IMR-90 (cell line): ENCODE results near the gene MDFI. TPM values are rescaled to one million over a fixed set of nuclear protein-coding genes. Genes with fewer than 3 reads are reported as not detected.

Source experiments
- ATAC-seq: fragments of 200-7000 bp; cut with Tn5 transposase; 2 replicates; pipeline ENCODE4 v1.9.1; 2020; ENCODE audit warnings: low read depth, mild to moderate bottlenecking, moderate library complexity
- BruUV-seq: library from RNA; stranded (reverse); fragments of 400-500 nt; replicated peaks from 2 replicates; lab custom pipeline; 2021; lab: Mats Ljungman, UMichigan
- CTCF ChIA-PET: fragments of 300-600 bp; formaldehyde crosslinking; extraction: SDS; loops from one replicate; lab custom pipeline; 2021; ENCODE audit warnings: antibody characterized with exemption; lab: Yijun Ruan, JAX
- POLR2A ChIA-PET: fragments of 300-600 bp; sonication (Branson Sonifier 250); formaldehyde crosslinking; loops from one replicate; lab custom pipeline; 2022; ENCODE audit warnings: antibody characterized with exemption; ENCODE audit not compliant: unreplicated experiment; lab: Charles Lee
- DNase-seq: peaks from one replicate; pipeline ENCODE4 v3.0.0; 2013
- H2AFZ ChIP-seq: replicated peaks from 2 replicates; pipeline ENCODE3; 2013; ENCODE audit warnings: low read length, mild to moderate bottlenecking; ENCODE audit not compliant: poor library complexity
- H2AK5ac ChIP-seq: 2 replicates; pipeline ENCODE4 v1.6.1; 2013; ENCODE audit warnings: low read depth, low read length, inconsistent platforms
- H2AK9ac ChIP-seq: replicated peaks from 2 replicates; pipeline ENCODE3; 2013; ENCODE audit warnings: mild to moderate bottlenecking, low read depth, low read length, moderate library complexity; ENCODE audit not compliant: poor library complexity
- H2BK120ac ChIP-seq: 2 replicates; pipeline ENCODE4 v1.6.1; 2013; ENCODE audit warnings: low read depth, low read length, inconsistent platforms
- H2BK15ac ChIP-seq: 3 replicates; pipeline ENCODE4 v1.6.1; 2013; ENCODE audit warnings: low read depth, low read length, inconsistent platforms
- H2BK20ac ChIP-seq: 2 replicates; pipeline ENCODE4 v1.6.1; 2013; ENCODE audit warnings: low read depth, mild to moderate bottlenecking, inconsistent platforms, low read length, moderate library complexity
- H2BK5ac ChIP-seq: 2 replicates; pipeline ENCODE4 v1.6.1; 2013; ENCODE audit warnings: mild to moderate bottlenecking, low read depth, low read length, inconsistent platforms; ENCODE audit not compliant: poor library complexity, severe bottlenecking
- H3K14ac ChIP-seq: replicated peaks from 2 replicates; pipeline ENCODE4 v1.6.1; 2013; ENCODE audit warnings: low read depth, low read length, inconsistent platforms
- H3K18ac ChIP-seq: 2 replicates; pipeline ENCODE4 v1.6.1; 2013; ENCODE audit warnings: low read depth, low read length, control low read depth
- H3K23ac ChIP-seq: 2 replicates; pipeline ENCODE4 v1.6.1; 2013; ENCODE audit warnings: low read depth, low read length, inconsistent platforms
- H3K27ac ChIP-seq: 2 replicates; pipeline ENCODE4 v1.5.1; 2013; ENCODE audit warnings: mild to moderate bottlenecking, control low read depth, low read length; ENCODE audit not compliant: insufficient read depth
- H3K27me3 ChIP-seq: 2 replicates; pipeline ENCODE4 v1.6.1; 2013; ENCODE audit warnings: low read length; ENCODE audit not compliant: control insufficient read depth, insufficient read depth
- H3K36me3 ChIP-seq: 2 replicates; pipeline ENCODE4 v1.6.1; 2013; ENCODE audit warnings: low read length, mixed read lengths; ENCODE audit not compliant: control insufficient read depth, insufficient read depth
- H3K4ac ChIP-seq: 2 replicates; pipeline ENCODE4 v1.6.1; 2013; ENCODE audit warnings: low read depth, low read length, inconsistent platforms
- H3K4me1 ChIP-seq: 2 replicates; pipeline ENCODE4 v1.6.1; 2013; ENCODE audit warnings: low read length, mixed read lengths; ENCODE audit not compliant: control insufficient read depth, insufficient read depth
- H3K4me2 ChIP-seq: 2 replicates; pipeline ENCODE4 v1.6.1; 2013; ENCODE audit warnings: low read depth, mild to moderate bottlenecking, control low read depth, low read length, moderate library complexity
- H3K4me3 ChIP-seq: 2 replicates; pipeline ENCODE4 v1.5.1; 2013; ENCODE audit warnings: low read depth, mild to moderate bottlenecking, control low read depth, low read length, moderate library complexity; ENCODE audit not compliant: insufficient read depth
- H3K56ac ChIP-seq: 2 replicates; pipeline ENCODE4 v1.6.1; 2013; ENCODE audit warnings: low read length, inconsistent platforms; ENCODE audit not compliant: insufficient read depth; ENCODE audit errors: extremely low read depth
- H3K79me1 ChIP-seq, 2 experiments: 2 replicates each; pipeline ENCODE4 v1.6.1; 2013; ENCODE audit warnings: low read length in 2 of 2, inconsistent platforms in 1 of 2, low read depth in 1 of 2
- H3K9ac ChIP-seq: 2 replicates; pipeline ENCODE4 v1.6.1; 2013; ENCODE audit warnings: low read depth, low read length, control low read depth
- H3K9me1 ChIP-seq: 2 replicates; pipeline ENCODE4 v1.6.1; 2013; ENCODE audit warnings: low read length, inconsistent platforms; ENCODE audit not compliant: insufficient read depth
- H3K9me3 ChIP-seq: 2 replicates; pipeline ENCODE4 v1.6.1; 2013; ENCODE audit warnings: low read length; ENCODE audit not compliant: control insufficient read depth, insufficient read depth
- H4K20me1 ChIP-seq: 2 replicates; pipeline ENCODE4 v1.6.1; 2013; ENCODE audit warnings: low read length, inconsistent platforms; ENCODE audit not compliant: insufficient read depth
- H4K5ac ChIP-seq: 2 replicates; pipeline ENCODE4 v1.6.1; 2013; ENCODE audit warnings: mild to moderate bottlenecking, low read depth, low read length, control low read depth
- H4K8ac ChIP-seq, 2 experiments: 2 replicates each; pipeline ENCODE4 v1.6.1; 2013; ENCODE audit warnings: low read depth in 2 of 2, low read length in 2 of 2, control low read depth in 1 of 2, inconsistent platforms in 1 of 2
- H4K91ac ChIP-seq: 2 replicates; pipeline ENCODE4 v1.6.1; 2013; ENCODE audit warnings: low read depth, low read length, inconsistent platforms; ENCODE audit not compliant: insufficient read depth
- BHLHE40 ChIP-seq: fragments of 150-350 bp; IDR thresholded peaks from 2 replicates; pipeline ENCODE4 v1.6.1; 2016; ENCODE audit warnings: mild to moderate bottlenecking, low read depth, low read length
- CEBPB ChIP-seq: IDR thresholded peaks from 2 replicates; pipeline ENCODE4 v1.6.1; 2012; ENCODE audit warnings: low read depth, low read length, improper control_type of control experiment
- CHD1 ChIP-seq: IDR thresholded peaks from 2 replicates; pipeline ENCODE4 v1.6.1; 2012; ENCODE audit warnings: low read depth, low read length, improper control_type of control experiment
- MAZ ChIP-seq: IDR thresholded peaks from 2 replicates; pipeline ENCODE4 v1.6.1; 2012; ENCODE audit warnings: low read depth, mild to moderate bottlenecking, low read length, improper control_type of control experiment, moderate library complexity, borderline replicate concordance
- MXI1 ChIP-seq: IDR thresholded peaks from 2 replicates; pipeline ENCODE4 v1.6.1; 2012; ENCODE audit warnings: low read depth, mild to moderate bottlenecking, low read length, moderate library complexity, borderline replicate concordance
- NFE2L2 ChIP-seq: fragments of 150-350 bp; IDR thresholded peaks from 2 replicates; pipeline ENCODE4 v1.6.1; 2016; ENCODE audit warnings: low read depth, mild to moderate bottlenecking, low read length
- POLR2A ChIP-seq: IDR thresholded peaks from 2 replicates; pipeline ENCODE4 v1.6.1; 2012; ENCODE audit warnings: mild to moderate bottlenecking, low read depth, low read length
- RAD21 ChIP-seq: IDR thresholded peaks from 2 replicates; pipeline ENCODE4 v1.6.1; 2012; ENCODE audit warnings: low read length, improper control_type of control experiment
- RCOR1 ChIP-seq: IDR thresholded peaks from 2 replicates; pipeline ENCODE4 v1.6.1; 2012; ENCODE audit warnings: mild to moderate bottlenecking, low read length, improper control_type of control experiment; ENCODE audit not compliant: insufficient replicate concordance
- WGBS, 2 experiments: methylation state at CpG; one replicate each; pipeline versions ENCODE4 v1.1.5 to v1.1.7; 2013; ENCODE audit warnings: missing lambda C conversion rate in 2 of 2; ENCODE audit not compliant: insufficient read length in 1 of 2; ENCODE audit errors: extremely low coverage in 2 of 2; 5-methylcytosine and 5-hydroxymethylcytosine counted together
- dilution Hi-C: fragments of 300-500 bp; cut with HindIII; formaldehyde crosslinking; loops from one replicate; pipeline ENCODE4 v1.14.3; 2018; ENCODE audit warnings: low sequenced_read_pairs; ENCODE audit not compliant: unreplicated experiment
- in situ Hi-C: fragments of 300-500 bp; cut with MboI; formaldehyde crosslinking; loops from 3 replicates; pipeline ENCODE4 v1.14.3; 2019; ENCODE audit warnings: low sequenced_read_pairs, inconsistent platforms, mixed read lengths
- intact Hi-C: fragments of 100-400 bp; cut with micrococcal nuclease; formaldehyde crosslinking; loops from 2 replicates; pipeline ENCODE4 v1.10.0; 2022
- polyA plus RNA-seq, 3 experiments: library from polyadenylated mRNA; depleted of rRNA; stranded (reverse); fragments of >200 nt; gene quantifications; 2 replicates each; pipeline ENCODE4 v1.2.3, GENCODE V29; 2012; ENCODE audit warnings: low replicate concordance in 1 of 3
- total RNA-seq: library from RNA; depleted of rRNA; stranded (reverse); fragments of >200 nt; gene quantifications from 2 replicates; pipeline ENCODE4 v1.2.3, GENCODE V29; 2012
- TF ChIP-seq, protein P1 (sequence below): fragments of 150-350 bp; IDR thresholded peaks from 2 replicates; pipeline ENCODE4 v1.6.1; 2017; ENCODE audit warnings: mild to moderate bottlenecking, antibody characterized with exemption, low read length, low read depth
- TF ChIP-seq, protein P2 (sequence below): conservative IDR thresholded peaks from 2 replicates; pipeline ENCODE4 v1.5.1; 2012; ENCODE audit warnings: mild to moderate bottlenecking, low read depth, low read length, improper control_type of control experiment
- TF ChIP-seq, protein P3 (sequence below): fragments of 150-350 bp; IDR thresholded peaks from 2 replicates; pipeline ENCODE4 v1.6.1; 2016; ENCODE audit warnings: low read depth, mild to moderate bottlenecking, low read length, moderate library complexity, borderline replicate concordance

MDFI gene
- total and polyA plus RNA-seq, 2 of the 4 experiments (the other 2 are of a cell fraction): 0.18 to 0.29 TPM

DNA sequence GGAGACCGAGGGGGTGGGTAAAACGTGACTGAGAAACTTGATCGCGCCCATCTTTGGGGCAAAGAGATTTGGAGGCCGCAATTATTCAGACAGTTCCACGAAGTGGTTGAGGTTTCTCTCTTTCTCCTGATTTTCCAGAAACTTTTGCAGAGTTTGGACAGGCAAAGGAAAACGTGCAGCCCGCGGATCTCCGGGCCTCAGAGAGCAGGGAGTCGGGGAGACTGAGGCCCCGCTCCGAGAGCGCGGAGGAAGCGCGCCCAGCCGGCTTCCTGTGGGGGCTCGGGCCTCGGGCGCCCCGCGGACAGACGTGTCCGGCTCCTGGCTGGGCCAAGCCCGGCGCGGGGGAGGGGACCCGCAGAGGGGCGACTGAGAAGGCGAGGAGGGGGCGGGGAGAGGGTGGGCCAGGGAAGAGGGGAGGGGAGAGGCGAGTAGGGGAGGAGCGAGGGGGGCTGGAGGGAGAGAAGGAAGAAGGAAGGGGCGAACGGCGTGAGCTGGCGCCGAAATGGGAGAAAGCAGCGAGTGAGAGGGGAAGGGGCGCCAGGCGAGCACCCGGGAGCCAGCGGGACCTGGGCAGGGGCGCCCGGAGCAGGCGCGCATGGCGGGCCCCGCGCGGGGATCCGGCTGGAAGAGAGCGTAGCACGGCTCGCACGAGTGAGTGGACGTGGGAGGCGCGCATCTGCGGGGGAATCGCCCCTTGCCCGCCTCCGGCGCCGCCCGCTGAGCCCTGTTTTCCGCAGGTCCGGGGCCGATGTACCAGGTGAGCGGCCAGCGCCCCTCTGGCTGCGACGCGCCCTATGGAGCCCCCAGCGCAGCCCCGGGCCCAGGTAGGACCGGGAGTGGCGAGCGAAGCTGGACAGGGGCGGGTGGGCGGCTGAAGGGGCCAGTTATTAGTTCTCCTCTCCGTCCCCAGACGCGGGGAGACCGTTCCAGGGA is at the start of gene MDFI (continued):
- no peak for TF ChIP-seq CEBPB
- TF ChIP-seq NFE2L2: no peak

DNA sequence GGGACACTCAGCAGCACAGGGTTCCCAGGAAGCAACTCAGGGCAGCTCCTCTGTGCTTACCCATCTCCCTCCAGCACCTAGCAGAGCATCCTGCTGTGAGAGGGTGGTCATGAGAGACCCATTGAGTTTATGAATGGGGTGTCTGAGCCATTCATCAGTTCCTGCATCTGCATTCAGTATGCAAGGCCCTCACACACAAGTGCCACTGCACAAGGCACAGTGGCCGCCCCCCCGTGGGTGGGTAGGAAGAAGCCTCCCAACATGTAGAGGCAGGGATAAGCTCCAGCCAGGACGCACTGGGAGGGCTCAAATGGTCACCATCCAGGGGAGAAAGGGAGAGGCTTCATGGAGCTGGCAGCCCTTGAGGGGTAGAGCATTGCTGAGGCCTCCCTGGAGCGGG is 49.0 kb upstream of the MDFI start:
- Histone ChIP-seq H3K27me3 (no peaks in the 10 kb centered on the region), H3K23ac (no peak overlapping the region), H3K14ac (no peak overlapping the region), H3K27ac (no peak overlapping the region), H4K91ac (no peak overlapping the region), H4K5ac (no peak overlapping the region), H2AK9ac (no peak overlapping the region), H2BK15ac (no peak overlapping the region), H4K20me1 (peaks cover 6% of the 10 kb centered on the region), H3K18ac (no peak overlapping the region), H2AFZ (no peak overlapping the region), H2AK5ac (no peak overlapping the region), H2BK20ac (no peak overlapping the region), H2BK5ac (no peak overlapping the region), H2BK120ac (no peak overlapping the region), H3K9ac (no peak overlapping the region), H3K4ac (no peak overlapping the region), H3K56ac (no peak overlapping the region), H3K9me1 (no peaks in the 10 kb centered on the region; the same call in 1 of the 2 replicates), H3K4me2 (no peak overlapping the region), H3K79me1 (no peaks in the 10 kb centered on the region), H4K8ac (no peak overlapping the region), H3K4me3 (no peak overlapping the region), H3K4me1 (no peaks in the 10 kb centered on the region), H3K9me3 (no peaks in the 10 kb centered on the region), H3K36me3 (peaks cover 30% of the 10 kb centered on the region)
- ChIA-PET POLR2A (no interaction called here), CTCF (no interaction called here)
- ATAC-seq: no peak
- dilution Hi-C loops: no loop called here
- DNase-seq: no peak
- BruUV-seq: no TSS peak
- in situ Hi-C loops: loop anchor here (10.0 kb wide), 1 partner anchor 124 kb away; no protein-coding TSS in a partner anchor
- WGBS, 2 experiments: 83% methylated on average over 1 of the region's 4 CpGs; no CpG with 5 or more reads in 1 of the 2 experiments
- intact Hi-C loops: no loop called here
- TF ChIP-seq MXI1 (no peak), POLR2A (no peak), MAZ (no peak), BHLHE40 (no peak), CEBPB (no peak), RAD21 (no peak), NFE2L2 (no peak), RCOR1 (no peak), CHD1 (no peak)
- TF ChIP-seq, protein P1, sequence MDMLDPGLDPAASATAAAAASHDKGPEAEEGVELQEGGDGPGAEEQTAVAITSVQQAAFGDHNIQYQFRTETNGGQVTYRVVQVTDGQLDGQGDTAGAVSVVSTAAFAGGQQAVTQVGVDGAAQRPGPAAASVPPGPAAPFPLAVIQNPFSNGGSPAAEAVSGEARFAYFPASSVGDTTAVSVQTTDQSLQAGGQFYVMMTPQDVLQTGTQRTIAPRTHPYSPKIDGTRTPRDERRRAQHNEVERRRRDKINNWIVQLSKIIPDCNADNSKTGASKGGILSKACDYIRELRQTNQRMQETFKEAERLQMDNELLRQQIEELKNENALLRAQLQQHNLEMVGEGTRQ: no peak
- TF ChIP-seq, protein P2, sequence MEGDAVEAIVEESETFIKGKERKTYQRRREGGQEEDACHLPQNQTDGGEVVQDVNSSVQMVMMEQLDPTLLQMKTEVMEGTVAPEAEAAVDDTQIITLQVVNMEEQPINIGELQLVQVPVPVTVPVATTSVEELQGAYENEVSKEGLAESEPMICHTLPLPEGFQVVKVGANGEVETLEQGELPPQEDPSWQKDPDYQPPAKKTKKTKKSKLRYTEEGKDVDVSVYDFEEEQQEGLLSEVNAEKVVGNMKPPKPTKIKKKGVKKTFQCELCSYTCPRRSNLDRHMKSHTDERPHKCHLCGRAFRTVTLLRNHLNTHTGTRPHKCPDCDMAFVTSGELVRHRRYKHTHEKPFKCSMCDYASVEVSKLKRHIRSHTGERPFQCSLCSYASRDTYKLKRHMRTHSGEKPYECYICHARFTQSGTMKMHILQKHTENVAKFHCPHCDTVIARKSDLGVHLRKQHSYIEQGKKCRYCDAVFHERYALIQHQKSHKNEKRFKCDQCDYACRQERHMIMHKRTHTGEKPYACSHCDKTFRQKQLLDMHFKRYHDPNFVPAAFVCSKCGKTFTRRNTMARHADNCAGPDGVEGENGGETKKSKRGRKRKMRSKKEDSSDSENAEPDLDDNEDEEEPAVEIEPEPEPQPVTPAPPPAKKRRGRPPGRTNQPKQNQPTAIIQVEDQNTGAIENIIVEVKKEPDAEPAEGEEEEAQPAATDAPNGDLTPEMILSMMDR: no peak
- TF ChIP-seq, protein P3, sequence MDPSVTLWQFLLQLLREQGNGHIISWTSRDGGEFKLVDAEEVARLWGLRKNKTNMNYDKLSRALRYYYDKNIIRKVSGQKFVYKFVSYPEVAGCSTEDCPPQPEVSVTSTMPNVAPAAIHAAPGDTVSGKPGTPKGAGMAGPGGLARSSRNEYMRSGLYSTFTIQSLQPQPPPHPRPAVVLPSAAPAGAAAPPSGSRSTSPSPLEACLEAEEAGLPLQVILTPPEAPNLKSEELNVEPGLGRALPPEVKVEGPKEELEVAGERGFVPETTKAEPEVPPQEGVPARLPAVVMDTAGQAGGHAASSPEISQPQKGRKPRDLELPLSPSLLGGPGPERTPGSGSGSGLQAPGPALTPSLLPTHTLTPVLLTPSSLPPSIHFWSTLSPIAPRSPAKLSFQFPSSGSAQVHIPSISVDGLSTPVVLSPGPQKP: no peak
